NB4 (cell line): ENCODE measurements around the gene MBOAT7.

Experiments used
- DNase-seq: peaks from one replicate; pipeline ENCODE4 v3.0.0; 2010; ENCODE audit warnings: low read depth
- H3K4me3 ChIP-seq: one replicate; pipeline ENCODE4 v1.5.1; 2011; ENCODE audit warnings: mild to moderate bottlenecking, low read depth, low read length, moderate library complexity
- MYC ChIP-seq: IDR thresholded peaks from 2 replicates; pipeline ENCODE4 v1.6.1; 2011; ENCODE audit warnings: low read depth, low read length
- POLR2A ChIP-seq: IDR thresholded peaks from 2 replicates; pipeline ENCODE4 v1.6.1; 2011; ENCODE audit warnings: mild to moderate bottlenecking; ENCODE audit not compliant: insufficient read length; ENCODE audit errors: extremely low read depth
- TF ChIP-seq, protein P1 (sequence below): IDR thresholded peaks from one replicate; pipeline ENCODE4 v1.5.1; 2012; ENCODE audit warnings: low read depth, low read length
- TF ChIP-seq, protein P2 (sequence below): IDR thresholded peaks from 2 replicates; pipeline ENCODE4 v1.6.1; 2011; ENCODE audit warnings: low read depth, low read length

MBOAT7 gene

DNA sequence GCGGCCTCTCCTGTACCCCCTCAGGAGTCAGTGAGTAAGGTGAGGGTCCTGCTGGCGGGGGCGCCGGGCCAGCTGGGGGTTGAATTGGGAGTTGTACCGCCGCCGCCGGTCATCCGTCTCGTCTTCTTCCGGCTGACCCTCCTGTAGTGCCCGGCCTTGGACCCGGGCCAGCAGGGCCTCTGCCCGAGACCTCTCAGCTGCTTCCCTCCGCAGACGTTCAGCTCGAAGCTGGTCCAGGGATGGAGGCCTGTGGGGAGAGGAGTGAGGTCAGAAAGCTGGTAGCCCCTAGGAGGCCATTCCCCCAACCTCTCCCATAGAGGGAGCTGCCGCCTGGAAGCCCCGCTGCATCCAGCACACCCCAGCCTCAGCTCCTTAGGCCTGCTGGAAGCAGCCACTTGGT, 33.7 kb downstream of the MBOAT7 start:
- no peak for TF ChIP-seq MYC
- TF ChIP-seq, protein P1, sequence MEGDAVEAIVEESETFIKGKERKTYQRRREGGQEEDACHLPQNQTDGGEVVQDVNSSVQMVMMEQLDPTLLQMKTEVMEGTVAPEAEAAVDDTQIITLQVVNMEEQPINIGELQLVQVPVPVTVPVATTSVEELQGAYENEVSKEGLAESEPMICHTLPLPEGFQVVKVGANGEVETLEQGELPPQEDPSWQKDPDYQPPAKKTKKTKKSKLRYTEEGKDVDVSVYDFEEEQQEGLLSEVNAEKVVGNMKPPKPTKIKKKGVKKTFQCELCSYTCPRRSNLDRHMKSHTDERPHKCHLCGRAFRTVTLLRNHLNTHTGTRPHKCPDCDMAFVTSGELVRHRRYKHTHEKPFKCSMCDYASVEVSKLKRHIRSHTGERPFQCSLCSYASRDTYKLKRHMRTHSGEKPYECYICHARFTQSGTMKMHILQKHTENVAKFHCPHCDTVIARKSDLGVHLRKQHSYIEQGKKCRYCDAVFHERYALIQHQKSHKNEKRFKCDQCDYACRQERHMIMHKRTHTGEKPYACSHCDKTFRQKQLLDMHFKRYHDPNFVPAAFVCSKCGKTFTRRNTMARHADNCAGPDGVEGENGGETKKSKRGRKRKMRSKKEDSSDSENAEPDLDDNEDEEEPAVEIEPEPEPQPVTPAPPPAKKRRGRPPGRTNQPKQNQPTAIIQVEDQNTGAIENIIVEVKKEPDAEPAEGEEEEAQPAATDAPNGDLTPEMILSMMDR = no peak
- TF ChIP-seq, protein P2, sequence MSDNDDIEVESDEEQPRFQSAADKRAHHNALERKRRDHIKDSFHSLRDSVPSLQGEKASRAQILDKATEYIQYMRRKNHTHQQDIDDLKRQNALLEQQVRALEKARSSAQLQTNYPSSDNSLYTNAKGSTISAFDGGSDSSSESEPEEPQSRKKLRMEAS = no peak
- TF ChIP-seq POLR2A = no peak
- H3K4me3 ChIP-seq = no peak overlapping the region
- no peak for DNase-seq

- TF ChIP-seq, protein P1 = no peak
- no peak for TF ChIP-seq POLR2A
- TF ChIP-seq, protein P2 = no peak
- no peak for TF ChIP-seq MYC
- H3K4me3 ChIP-seq = no peak overlapping the region
- no peak for DNase-seq
These were observed 34.6 kb downstream of the MBOAT7 start for GRCh38 chr19:54154603-54155345.

- no peak for TF ChIP-seq POLR2A
- no peak for TF ChIP-seq MYC
- TF ChIP-seq, protein P2 = no peak
- TF ChIP-seq, protein P1 = no peak
- no peak for DNase-seq
- H3K4me3 ChIP-seq = no peak overlapping the region
These were observed 35.6 kb downstream of the MBOAT7 start for GRCh38 chr19:54153731-54154326.

DNA sequence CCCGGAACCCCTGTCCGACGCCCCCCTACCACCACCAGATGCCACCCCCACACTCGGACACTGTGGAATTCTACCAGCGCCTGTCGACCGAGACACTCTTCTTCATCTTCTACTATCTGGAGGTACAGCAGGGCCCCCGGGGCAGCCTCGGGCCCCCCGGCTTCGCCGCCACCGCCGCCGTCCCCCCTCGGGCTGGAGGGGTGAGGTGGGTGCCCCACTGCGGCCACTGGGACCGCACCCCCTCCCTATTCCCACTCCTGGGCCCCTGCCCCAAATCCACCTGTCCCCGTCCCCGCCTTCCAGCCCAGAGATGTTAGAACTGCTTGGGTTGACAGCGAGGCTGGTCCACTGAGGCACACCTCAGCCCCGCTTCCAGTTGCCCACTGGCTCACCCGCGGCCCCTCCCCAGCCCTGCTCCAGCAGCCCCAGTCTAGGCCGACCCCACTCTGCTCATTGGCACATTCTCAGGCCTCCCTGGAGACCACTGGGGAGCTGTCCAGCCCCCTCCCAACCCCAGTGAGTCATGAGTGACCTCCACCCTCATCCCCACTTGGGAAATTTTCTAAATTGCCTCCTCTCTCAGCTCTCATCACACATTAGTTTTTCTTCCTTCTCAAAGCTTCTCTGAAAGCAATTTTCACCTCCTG, 36.4 kb downstream of the MBOAT7 start:
- no peak for TF ChIP-seq POLR2A
- TF ChIP-seq MYC = no peak
- TF ChIP-seq, protein P2 = no peak
- TF ChIP-seq, protein P1 = no peak
- no peak overlapping the region for H3K4me3 ChIP-seq
- DNase-seq = no peak

DNA sequence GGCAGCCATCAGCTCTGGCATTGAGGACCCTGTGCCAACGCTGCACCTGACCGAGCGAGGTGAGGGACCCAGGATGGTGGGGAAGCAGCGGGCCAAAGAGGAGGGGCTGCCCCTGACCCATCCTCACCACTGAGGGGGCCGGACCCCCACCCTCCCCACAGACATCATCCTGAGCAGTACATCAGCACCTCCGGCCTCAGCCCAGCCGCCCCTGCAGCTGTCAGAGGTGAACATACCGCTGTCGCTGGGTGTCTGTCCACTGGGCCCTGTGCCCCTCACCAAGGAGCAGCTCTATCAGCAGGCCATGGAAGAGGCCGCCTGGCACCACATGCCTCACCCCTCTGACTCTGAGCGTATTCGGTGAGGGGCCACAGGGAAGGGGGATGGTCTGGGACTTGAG, 37.1 kb downstream of the MBOAT7 start:
- no peak for DNase-seq
- no peak overlapping the region for H3K4me3 ChIP-seq
- TF ChIP-seq POLR2A (no peak), MYC (no peak)
- TF ChIP-seq, protein P2 = no peak
- TF ChIP-seq, protein P1 = no peak
